HG03460 (cell line): Measurements from ENCODE around the gene NFASC.

Experiments used
- ATAC-seq: cut with Tn5 transposase; IDR thresholded peaks from one replicate; pipeline ENCODE4 v1.9.1; 2021; ENCODE audit not compliant: unreplicated experiment

NFASC gene

GRCh38 chr1:205002705-205003104, 132.0 kb downstream of the NFASC start:
- no peak for ATAC-seq

- no peak for ATAC-seq
These were observed 132.9 kb downstream of the NFASC start for GRCh38 chr1:205003358-205004131.

DNA sequence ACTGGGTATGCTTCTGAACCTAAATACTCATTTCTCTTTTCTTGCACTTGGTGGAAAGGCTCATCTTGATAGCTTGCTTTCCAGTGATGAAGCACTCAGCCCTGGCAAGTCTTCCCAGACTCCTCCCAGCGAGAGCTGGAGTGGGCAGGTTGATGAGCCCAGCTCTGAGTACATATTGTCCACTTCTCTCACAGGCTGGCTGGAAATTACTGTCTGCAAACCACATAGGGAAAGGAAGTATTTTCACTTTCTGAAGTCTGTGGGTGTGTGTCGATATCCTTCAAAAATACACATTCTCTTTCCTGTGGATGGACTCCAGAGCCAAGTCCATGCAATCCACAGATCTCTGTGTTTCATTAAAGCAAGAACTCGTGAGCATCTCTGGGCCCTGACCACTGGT, 133.7 kb downstream of the NFASC start:
- no peak for ATAC-seq

- ATAC-seq: no peak
These were observed 138.2 kb downstream of the NFASC start for GRCh38 chr1:205008896-205009295.

GRCh38 chr1:205009670-205010069, 139.0 kb downstream of the NFASC start:
- no peak for ATAC-seq

DNA sequence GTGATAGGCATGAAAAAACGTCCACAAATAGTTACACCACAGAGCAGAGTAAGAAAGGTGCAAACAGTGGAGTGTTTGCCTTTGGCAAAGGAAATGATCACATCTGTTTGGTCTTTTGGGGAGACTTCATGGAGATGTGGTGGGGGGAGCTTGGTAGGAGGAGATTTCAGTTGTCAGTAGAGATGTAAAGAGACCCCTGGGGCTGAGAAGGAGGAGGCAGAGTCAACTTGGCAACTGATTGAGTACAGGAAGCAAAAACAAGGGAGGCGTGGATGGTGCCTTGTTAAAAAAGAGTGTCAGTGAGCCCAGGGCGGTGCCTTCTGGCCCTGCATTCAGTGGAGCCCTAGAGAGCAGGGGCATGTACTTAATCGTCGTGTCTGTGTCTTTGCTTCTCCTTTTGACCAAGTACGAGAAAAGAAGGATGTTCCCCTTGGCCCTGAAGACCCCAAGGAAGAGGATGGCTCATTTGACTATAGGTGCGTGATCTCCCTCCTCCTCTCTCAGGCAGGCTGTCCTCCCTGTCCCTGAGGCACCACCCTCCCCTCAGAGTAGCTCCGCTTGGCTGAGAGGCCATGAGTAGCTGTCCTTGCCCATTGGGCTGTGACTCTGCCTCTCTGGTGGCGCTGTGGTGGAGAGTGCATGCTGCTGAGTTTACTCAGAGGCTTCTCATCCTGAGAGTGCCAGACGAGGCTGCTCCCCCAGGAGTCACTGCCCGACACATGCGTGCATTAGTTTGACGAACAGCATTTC, 141.9 kb downstream of the NFASC start:
- ATAC-seq: no peak

GRCh38 chr1:205013683-205014367, 143.2 kb downstream of the NFASC start:
- ATAC-seq: no peak

GRCh38 chr1:205014783-205015182, 144.1 kb downstream of the NFASC start:
- no peak for ATAC-seq

GRCh38 chr1:205015241-205015640, 144.6 kb downstream of the NFASC start:
- no peak for ATAC-seq

DNA sequence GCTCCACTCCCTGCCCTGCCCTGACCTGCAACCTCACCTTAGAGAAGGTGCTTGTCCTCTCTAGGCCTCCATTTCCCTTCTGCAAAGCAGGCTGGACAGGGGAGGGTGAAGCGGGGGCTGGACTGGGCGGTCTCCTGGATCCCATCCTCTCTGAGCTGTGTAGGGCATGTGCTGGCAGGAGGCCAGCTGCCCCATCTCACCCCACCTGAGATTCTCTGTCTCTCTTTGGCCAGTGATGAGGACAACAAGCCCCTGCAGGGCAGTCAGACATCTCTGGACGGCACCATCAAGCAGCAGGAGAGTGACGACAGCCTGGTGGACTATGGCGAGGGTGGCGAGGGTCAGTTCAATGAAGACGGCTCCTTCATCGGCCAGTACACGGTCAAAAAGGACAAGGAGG, 145.4 kb downstream of the NFASC start:
- no peak for ATAC-seq

DNA sequence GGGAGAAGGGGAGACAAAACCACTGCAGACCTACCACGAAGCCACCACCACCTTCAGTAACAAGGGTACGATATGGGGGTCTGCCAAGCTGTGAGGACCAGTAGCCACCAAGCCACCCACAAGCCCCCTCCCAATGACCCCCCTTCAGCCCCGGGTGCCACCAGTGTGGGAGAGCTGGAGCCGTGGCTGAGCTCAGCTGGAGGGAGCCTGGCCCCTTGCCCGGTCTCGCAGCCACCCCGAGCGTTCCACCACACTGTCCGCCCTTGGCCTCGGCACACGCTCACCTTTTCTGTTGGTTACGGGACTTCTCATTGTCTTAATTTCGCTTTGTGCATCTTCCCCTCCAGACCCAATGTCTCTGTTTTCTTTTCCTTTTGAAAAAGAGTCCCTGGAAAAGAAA, 145.9 kb downstream of the NFASC start:
- no peak for ATAC-seq

DNA sequence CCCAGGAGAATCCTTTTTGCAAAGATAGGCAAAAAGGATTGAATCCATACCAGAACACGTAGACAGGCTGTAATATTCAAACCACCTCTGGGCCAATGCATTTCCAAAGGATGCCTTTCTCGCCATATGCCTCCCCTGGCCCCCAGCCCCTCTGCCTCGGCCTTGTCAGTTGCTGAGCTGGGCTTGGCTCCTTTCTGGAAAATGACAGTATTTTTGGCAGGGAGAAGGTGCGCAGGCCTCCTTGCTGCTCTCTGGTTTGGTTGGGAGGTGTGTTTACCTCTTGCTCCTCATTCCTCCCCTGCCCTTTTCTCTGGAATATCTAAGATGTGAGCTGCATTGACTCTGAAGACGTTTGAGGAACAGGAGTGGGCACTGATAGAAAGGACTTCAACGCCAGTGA, 146.3 kb downstream of the NFASC start:
- ATAC-seq: no peak

DNA sequence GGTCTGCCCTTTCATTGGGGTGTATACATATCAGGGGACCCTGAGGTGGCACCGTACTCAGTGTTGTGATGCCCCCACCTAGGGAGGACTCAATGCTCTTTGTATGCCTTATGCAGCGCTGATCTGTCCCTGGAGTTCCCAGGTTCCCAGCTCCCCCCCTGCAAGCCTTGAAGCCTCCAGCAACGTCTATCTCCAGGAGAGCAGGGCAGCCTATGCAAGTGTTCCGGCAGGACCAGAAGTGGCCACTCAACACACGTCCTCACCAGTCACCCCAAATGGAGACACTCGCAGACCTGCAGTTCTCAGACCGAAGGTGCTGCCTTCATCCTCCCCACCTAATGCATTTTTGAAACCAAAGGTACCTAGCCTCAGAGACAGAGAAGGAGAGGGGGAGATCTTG, 147.1 kb downstream of the NFASC start:
- ATAC-seq: no peak

DNA sequence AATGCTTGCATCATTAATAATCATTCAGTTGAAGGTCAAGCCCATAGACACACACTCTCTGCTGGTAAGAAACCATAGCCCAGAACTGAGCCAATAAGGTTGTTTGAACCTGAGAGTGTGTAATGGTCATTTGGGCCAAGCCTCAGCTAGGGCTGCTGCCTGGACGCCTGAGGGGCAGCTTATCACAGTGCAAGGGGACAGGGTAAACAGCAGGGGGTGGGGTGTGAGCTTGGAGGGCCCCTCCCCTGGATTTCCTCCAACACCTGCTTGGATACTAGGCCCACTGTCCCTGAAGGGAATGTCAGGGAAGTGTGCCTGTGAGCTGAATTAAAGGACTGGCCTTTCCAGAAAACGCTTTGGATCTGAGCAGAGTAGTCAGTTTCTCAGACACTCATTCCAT, 147.7 kb downstream of the NFASC start:
- ATAC-seq: no peak

DNA sequence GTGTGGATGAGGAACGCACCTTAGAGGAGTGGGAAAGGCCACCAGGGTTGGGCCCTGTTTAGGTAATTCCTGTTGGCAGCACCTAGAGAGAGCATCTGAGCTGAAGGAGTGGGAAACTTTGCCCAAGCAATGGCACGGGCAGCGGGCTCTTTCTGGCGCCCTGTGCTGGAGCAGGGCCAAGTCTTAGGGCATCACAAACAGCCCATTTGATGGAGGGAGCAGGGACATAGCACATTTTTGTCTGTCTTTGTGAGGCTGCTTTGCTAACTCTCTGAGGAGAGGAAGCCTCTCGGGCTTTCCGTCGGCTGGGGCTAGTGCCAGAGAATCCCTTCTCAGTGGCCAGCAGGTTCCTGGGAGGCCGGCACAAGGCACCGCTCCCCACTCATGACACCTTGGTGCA, 149.8 kb downstream of the NFASC start:
- ATAC-seq: no peak

DNA sequence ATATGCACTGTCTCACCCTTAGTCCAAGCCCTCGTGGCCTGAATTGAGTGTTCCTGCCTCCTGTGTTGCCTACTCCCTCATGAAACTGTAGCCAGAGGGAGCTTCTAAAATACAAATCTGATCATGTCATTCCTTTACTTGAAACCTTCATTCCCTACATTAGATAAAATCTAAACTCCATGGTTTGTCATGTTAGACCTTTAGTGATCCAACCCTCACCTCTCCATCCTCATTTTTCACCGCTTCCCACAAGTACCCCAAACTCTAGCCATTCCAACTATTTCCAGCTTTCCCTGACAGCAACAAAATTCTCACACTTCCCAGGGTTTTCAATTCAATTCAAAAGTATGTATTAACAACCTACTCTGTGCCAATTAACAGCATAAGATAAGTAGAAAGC, 154.0 kb downstream of the NFASC start:
- ATAC-seq: no peak

DNA sequence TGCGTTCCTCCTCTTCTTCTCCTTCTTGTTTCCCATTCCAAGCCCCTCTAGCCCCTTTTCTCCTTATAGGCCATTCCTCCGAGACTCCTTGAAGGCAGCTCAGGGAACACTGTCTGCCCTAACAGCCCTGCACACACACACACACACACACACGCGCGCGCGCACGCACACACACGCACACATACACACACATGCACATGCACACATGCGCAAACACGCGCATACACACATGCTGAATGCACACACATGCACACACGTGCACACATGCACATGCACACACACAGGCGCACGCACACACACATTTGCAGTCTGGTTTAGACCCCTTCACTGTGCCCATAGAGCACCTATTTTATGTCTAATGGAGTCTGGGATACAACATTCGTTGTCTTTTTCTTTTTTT, 154.6 kb downstream of the NFASC start:
- ATAC-seq: no peak

- no peak for ATAC-seq
These were observed 155.5 kb downstream of the NFASC start for GRCh38 chr1:205026181-205026580.

DNA sequence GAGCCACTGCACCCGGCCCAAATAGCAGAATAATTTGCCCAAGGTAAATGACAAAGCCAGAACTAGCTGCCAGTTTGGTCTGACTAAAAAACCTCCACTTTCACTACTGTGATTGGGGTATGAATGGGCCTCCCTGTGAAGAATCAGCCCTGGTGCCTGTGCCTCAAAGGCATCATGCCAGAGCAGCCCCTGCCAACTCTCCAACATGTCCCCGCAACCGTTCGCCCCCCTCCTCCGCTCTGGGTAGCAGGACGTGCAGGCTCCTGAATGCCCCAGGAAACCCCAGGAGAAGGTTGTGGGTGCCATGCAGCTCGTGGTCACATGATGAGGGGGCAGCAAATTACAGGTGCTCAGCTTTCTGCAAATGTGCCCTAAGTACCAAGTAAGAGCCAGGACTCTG, 157.7 kb downstream of the NFASC start:
- ATAC-seq: no peak

- ATAC-seq: no peak
These were observed 158.3 kb downstream of the NFASC start for GRCh38 chr1:205028924-205029323.

DNA sequence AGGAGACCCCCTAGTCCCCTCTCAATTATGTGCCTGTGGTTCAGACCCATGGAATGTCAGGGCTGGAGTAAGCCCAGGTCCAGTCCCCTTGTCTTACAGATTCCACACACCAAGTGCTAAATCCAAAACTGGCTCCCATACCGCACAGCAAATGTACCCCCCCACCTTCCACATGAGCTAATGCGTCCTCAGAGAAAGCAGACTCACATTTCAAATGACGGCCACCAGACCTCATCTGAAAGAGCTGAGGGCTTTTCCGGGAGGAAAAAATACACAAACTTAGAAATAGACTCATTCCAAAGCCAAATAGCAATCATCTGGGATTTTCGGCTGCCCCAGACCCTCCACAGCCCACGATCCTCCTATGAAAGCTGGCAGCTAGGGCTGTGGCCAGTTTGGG, 159.6 kb downstream of the NFASC start:
- ATAC-seq: no peak

- ATAC-seq: no peak
These were observed 160.2 kb downstream of the NFASC start for GRCh38 chr1:205030896-205031295.
